RPMI8226 (cell line): ENCODE measurements around the gene CACNA1F.

Experiments
- DNase-seq: peaks from one replicate; pipeline ENCODE4 v3.0.0-alpha.2; 2015

Gene CACNA1F

GRCh38 chrX:49226946-49227345 is 6.2 kb downstream of the CACNA1F start:
- no peak for DNase-seq

- DNase-seq: no peak
These were observed 7.3 kb downstream of the CACNA1F start for GRCh38 chrX:49225858-49226257.

- no peak for DNase-seq
These were observed 11.3 kb downstream of the CACNA1F start for GRCh38 chrX:49221868-49222267.

DNA sequence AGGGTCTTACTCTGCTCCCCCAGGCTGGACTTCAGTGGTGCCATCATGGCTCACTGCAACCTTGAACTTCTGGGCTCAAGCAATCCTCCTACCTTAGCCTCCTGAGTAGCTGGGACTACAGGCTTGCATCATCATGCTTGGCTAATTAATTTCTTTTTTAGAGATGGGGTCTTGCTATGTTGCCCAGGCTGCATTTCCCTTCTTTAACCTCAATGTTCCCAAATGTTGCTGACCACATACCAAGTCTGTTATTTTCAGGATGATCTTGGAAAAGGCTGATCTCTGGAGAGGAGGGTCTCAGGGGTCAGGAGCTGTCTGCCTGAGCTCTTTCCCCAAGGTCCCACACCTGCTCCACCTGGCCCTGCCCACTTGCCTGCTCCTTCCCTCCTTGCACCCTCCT is 13.0 kb downstream of the CACNA1F start:
- DNase-seq: no peak

- no peak for DNase-seq
These were observed 18.1 kb downstream of the CACNA1F start for GRCh38 chrX:49214996-49215526.

DNA sequence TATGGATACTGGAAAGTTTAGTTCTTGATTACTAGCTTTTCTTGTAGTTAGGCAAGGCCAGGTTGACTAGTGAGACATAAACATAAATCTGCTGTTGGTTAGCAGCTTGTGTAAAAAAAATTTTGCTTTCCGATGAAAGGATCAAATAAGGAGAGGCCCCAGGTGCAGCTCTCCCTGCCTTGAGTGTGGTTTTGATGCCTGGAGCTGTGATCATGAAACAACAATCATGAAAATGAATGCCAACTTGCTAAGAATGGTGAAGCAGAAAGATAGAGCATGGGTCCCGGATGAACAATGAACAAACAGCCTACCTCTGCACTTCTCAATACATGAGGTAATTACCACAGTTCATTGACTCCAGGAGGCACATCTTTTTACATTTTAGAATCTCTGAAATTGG is 18.7 kb downstream of the CACNA1F start:
- no peak for DNase-seq

GRCh38 chrX:49212861-49213260 is 20.3 kb downstream of the CACNA1F start:
- no peak for DNase-seq

DNA sequence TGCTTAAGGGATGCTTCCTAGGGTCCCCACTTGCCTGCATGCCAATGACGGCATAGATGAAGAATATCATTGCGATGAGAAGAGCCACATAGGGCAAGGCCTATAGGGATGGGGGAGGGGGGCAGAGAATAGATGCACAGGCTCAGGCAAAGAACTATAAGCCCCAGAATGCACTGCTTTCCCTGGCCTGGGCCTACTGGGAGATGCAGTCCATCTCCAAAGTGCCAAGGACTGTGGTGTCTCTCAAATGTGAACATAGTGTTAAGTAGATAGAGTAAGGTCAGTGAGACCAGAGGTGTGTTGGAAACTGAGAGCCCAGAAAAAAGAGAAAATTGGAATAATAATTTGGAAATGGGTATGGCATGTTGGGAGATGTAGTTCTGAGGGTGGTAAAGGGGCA is 20.9 kb downstream of the CACNA1F start:
- DNase-seq: no peak

- no peak for DNase-seq
These were observed 22.1 kb downstream of the CACNA1F start for GRCh38 chrX:49211074-49211473.

- no peak for DNase-seq
These were observed 22.7 kb downstream of the CACNA1F start for GRCh38 chrX:49210406-49210805.

GRCh38 chrX:49209434-49210251 is 23.5 kb downstream of the CACNA1F start:
- no peak for DNase-seq

DNA sequence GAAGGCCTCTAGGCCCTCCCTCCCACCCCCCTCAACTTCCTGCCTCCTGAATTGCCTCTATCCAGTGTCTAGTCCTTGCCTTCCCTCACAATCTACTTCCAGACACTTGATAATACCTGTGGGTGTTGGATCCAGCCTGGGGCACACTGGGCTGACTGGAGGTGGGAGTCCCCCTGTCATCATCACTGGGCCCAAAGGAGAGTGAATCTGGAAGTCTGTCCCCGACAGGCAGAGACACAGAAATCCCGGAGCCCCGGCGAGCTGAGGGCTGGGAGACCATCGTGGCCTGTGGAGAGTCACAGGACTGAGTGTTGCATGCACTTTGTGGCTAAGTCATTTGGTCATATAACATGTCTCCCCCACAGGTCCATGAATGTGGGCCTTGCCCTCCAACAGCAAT is 24.7 kb downstream of the CACNA1F start:
- DNase-seq: no peak

DNA sequence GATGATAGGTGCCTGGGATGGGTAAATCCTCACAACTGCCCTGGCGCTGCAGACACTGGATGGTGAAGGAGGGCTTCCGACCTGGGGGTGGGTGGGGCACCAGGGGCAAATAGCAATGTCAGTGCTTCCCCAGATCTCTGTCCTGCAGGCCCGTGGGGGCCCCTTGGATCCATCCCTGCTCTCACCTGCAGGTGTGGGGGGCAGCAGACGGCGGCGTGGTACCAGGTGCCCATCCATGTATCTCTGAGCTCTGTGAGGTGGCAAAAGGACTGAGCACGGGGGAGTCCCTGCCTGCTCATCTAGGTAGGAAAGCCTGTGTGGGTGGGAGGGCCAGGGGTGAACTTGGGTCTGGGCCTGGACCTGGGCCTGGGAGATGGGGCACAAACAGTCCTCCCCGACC is 26.6 kb downstream of the CACNA1F start:
- no peak for DNase-seq

DNA sequence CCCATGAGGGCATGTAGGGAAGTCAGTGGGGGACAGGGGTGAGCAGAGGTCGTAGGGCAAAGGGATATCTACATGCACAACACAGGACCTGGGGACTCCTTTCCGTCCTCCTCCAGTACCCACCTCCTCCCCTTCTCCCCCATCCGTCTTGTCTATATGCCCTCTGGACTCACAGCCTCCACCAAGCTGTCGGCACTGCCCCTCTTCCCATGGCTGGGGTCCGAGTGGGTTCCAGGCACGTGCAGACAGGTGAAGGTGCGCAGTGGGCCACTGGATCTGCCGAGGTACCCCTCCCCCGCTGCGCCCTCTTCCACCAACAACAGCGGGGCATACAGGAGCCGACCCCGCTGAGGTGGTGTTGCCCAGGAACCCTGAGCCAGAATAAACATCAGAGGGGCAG is 27.7 kb downstream of the CACNA1F start:
- DNase-seq: no peak

GRCh38 chrX:49204709-49205108 is 28.4 kb downstream of the CACNA1F start:
- no peak for DNase-seq

GRCh38 chrX:49204017-49204416 is 29.1 kb downstream of the CACNA1F start:
- DNase-seq: no peak

DNA sequence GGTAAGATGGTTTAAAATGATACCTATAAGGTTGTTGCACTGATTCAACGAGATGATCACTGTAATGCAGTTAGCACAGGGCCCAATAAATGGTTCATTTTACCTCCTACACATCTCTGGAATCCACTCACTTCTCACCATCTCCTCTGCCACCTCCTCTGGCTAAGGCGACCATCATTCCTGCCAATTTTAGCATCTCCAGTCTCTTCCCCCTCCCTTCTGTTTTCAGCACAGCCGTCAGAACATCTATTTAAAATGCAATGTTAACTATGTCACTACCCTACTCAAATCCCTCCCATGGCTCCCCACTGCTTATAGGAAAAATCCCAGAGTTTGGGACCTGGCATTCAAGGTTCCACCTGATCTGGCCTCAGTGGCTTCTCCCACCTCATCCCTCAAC is 29.6 kb downstream of the CACNA1F start:
- DNase-seq: no peak

- DNase-seq: no peak
These were observed 31.1 kb downstream of the CACNA1F start for GRCh38 chrX:49202022-49202421.

DNA sequence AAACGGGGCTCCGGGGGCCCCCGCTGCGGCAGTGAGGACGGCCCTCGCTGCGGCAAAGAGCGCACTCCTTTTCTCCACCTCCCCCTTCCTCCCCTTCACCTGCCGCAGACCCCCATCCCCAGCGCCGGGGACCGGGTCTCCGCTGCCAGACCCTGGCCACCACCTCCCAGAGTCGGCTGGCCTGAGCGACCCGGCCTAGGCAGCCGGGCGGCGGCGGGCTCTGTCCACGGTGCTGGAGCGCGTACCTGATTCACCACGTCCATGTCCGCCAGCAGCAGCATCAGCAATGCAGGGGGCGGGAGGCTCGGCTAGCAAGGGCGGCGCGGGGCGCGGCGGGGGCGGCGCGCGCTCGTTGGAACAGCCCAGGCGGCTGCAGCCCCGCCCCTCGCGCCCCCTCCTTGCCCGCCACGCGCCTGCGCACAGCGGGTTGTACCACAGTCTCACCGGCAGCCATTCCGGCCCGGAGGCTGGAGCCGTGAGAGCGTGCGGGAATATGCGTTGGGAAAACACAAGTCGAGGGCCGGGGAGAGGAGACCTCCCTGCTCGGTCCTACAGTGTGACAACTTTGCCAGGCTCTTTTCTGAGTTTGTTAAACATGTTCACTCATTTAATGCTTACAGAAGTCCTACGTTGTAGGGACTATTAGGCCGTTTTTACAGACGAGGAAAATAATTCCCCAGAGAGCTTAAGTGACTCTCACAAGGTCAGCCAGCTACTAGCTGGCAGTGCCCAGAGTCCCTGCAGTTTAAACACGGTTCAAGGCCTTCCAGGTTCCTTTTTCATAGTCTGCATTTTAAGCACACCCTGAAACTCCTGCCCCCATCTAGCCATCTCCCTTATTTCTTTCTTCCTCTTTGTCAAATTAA is 33.0 kb downstream of the CACNA1F start, which contains the start of gene SYP:
TSS of gene SYP (minus strand) at position 288 of the 866 bp plus-strand sequence. CDS start at position 281, 7 bp downstream.
- DNase-seq: peak; percentile 91

GRCh38 chrX:49199315-49199595 is 33.9 kb downstream of the CACNA1F start:
- DNase-seq: no peak

DNA sequence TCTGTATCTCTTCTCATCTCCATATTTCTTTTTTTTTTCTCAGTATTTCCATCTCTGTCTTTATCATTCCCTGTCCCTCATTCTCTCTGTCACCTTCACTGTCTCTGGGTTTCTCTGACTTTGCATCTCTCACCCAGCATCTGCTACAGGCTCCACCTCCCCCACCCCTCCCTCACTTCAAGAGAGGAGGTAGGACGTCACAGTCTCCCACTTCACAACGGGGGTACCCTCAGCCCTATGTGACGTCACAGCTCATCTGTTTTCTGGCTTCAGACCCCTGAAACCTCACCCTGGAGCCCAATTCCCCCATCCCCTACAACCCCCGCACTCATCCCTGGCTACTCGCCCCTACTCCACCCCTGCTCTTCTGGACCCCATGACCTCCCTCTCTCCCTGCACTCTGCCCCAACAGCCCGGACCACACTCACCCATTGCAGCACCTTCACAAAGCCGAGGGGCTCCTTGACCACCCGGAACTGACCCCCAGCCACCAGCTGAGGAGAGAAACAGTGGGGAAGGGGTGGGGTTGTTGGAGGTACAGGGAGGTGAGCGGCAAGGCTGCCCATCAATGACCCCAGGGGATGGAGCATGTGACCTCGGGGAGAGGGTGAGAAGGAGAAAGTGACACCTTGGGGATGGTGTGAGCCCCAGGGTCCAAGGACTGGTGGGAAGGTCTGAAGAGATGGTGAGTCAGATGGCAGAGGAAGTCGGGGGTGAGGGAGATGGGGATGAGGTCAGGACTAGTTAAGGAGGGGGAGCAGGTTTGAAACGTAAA is 34.4 kb downstream of the CACNA1F start:
- DNase-seq: no peak

DNA sequence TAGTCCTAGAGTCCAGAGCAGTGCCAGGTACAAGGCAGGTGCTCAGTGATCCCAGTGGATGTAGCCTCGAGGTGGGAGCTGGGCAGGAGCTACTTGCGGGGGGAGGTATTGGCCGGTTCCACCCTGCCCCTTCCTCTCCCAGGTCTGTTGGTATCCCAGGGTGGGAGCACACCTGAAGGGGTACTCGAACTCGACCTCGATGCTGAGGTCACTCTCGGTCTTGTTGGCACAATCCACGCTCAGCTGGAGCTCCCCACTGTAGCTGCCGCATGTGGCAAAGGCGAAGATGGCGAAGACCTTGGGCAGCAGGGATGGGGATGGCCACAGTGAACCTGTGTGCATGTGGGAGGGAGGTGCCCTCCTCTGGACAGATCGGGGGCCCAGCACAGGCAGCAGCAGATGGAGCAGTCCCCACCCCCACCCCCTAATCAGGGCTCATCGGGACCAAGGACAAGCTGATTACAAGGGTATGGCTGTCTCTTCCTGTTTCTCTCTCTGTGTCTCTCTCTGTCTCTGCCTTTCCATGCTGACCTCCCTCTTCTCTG is 35.5 kb downstream of the CACNA1F start:
- no peak for DNase-seq

GRCh38 chrX:49193542-49193964 is 39.6 kb downstream of the CACNA1F start:
- no peak for DNase-seq
